Hematopoietic multipotent progenitor cell treated with erythropoietin and hydrocortisone succinate and interleukin-3 and kit ligand, for 4 days (in vitro differentiated cells): ENCODE measurements around the gene LRRC19.
A peak's percentile ranks its signal among the peaks of the same experiment; 100 is the strongest.

Experiments used
- DNase-seq: peaks from one replicate; pipeline ENCODE4 v3.0.0-alpha.2; 2015

LRRC19 gene

GRCh38 chr9:26955222-26955903 lies 50.1 kb downstream of the LRRC19 start:
- DNase-seq, result peak; percentile 79

GRCh38 chr9:26954050-26954508 lies 51.4 kb downstream of the LRRC19 start:
- DNase-seq, result peak; percentile 66

GRCh38 chr9:26951794-26952193 lies 53.7 kb downstream of the LRRC19 start:
- no peak for DNase-seq

GRCh38 chr9:26950521-26950920 lies 55.0 kb downstream of the LRRC19 start:
- DNase-seq, result no peak

GRCh38 chr9:26949637-26950069 lies 55.8 kb downstream of the LRRC19 start:
- DNase-seq, result peak; percentile 66

- peak; percentile 33 for DNase-seq
These were observed 57.7 kb downstream of the LRRC19 start for GRCh38 chr9:26947736-26948135.

- peak; percentile 96 for DNase-seq
These were observed 58.4 kb downstream of the LRRC19 start, which contains the start of gene PLAA for GRCh38 chr9:26946753-26947727. Gene PLAA, minus strand, starts transcription at chr9:26947242. Its CDS starts 197 bp downstream, at chr9:26947045.

- DNase-seq, result no peak
These were observed 59.9 kb downstream of the LRRC19 start for GRCh38 chr9:26945591-26945990.
